ENCODE data around the gene SDCBP2.

The SDCBP2 gene

GRCh38 chr20:1280195-1281102 lies 48.5 kb downstream of the SDCBP2 start:
- FAIRE-seq (no peak), DNase-seq (ENCODE audit: insufficient read length, low spot score) (no peak)
- no peak for TF ChIP-seq POLR2A (IDR thresholded peaks at IDR 0.05; ENCODE audit: low read depth, low read length)

DNA sequence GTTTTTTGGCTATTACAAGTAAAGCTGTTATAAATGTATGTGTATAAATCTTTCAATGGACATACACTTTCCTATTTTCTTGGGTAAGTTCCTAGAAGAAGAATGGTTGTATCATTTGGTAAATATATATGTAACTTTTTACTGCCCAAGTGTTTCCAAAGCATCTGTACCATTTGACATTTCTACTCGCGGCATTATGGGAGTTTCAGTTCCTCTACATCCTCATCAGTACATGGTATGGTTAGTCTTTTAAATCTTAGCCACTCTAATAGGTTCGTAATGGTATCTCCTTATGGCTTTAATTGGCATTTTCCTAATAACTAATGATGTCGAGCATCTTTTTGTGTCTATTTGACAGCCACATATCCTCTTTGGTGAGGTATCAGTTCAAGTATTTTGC lies 49.9 kb downstream of the SDCBP2 start:
- TF ChIP-seq POLR2A (IDR thresholded peaks at IDR 0.05; ENCODE audit: low read depth, low read length): no peak
- no peak for DNase-seq (ENCODE audit: insufficient read length, low spot score)
- FAIRE-seq: no peak

GRCh38 chr20:1277529-1278322 lies 51.2 kb downstream of the SDCBP2 start:
- TF ChIP-seq POLR2A (IDR thresholded peaks at IDR 0.05; ENCODE audit: low read depth, low read length): no peak
- DNase-seq (ENCODE audit: insufficient read length, low spot score) (no peak), FAIRE-seq (no peak)

- TF ChIP-seq POLR2A (IDR thresholded peaks at IDR 0.05; ENCODE audit: low read depth, low read length): no peak
- no peak for DNase-seq (ENCODE audit: insufficient read length, low spot score)
- FAIRE-seq: no peak
These were observed 53.0 kb downstream of the SDCBP2 start for GRCh38 chr20:1275919-1276318.

DNA sequence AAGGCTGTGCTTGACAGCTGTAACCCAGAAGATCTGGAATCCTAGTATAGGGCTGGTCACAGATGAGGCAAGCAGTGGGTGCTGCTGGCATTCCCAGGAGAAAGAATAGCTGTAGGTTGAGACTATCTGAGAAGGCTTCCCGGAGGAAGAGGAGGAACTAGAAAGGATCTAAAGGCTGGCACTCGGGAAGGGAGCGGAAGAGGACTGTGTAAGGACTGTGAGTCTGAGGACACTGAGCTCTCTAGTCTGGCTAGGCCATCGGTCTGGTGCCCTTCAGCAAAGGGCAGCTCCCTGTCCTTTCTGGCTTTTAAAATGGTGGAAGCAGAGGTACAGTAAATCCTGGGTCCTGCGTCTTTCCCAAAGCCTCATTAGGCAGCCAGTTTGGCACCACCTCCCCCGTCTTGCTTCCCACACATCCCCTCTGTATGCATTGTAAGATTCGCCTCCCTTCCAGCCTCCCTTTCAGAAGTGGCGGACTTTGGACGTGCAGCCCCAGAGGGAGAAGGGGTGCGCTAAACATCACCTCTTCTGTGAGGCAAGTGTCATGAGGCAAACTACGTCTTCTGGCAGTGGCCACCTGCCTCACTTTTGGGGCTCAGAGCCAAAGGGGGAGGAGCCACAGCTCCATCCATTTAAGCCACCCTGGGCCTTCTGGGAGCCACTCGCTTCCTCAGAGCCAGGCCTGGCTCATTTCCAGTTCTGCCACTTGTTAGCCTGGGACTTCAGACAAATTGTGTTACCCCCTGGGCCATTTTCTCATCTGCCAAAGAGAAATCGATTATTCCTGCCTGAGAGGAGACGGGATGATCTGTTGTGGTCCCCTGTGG lies 54.2 kb downstream of the SDCBP2 start:
- FAIRE-seq (no peak), DNase-seq (ENCODE audit: insufficient read length, low spot score) (no peak)
- no peak for TF ChIP-seq POLR2A (IDR thresholded peaks at IDR 0.05; ENCODE audit: low read depth, low read length)

GRCh38 chr20:1273366-1273765 lies 55.6 kb downstream of the SDCBP2 start:
- no peak for FAIRE-seq
- no peak for DNase-seq (ENCODE audit: insufficient read length, low spot score)
- TF ChIP-seq POLR2A (IDR thresholded peaks at IDR 0.05; ENCODE audit: low read depth, low read length): no peak

GRCh38 chr20:1272368-1273100 lies 56.4 kb downstream of the SDCBP2 start:
- FAIRE-seq (no peak), DNase-seq (ENCODE audit: insufficient read length, low spot score) (no peak)
- TF ChIP-seq POLR2A (IDR thresholded peaks at IDR 0.05; ENCODE audit: low read depth, low read length): no peak

GRCh38 chr20:1269850-1270249 lies 59.1 kb downstream of the SDCBP2 start:
- FAIRE-seq: no peak
- no peak for TF ChIP-seq POLR2A (IDR thresholded peaks at IDR 0.05; ENCODE audit: low read depth, low read length)
- no peak for DNase-seq (ENCODE audit: insufficient read length, low spot score)

DNA sequence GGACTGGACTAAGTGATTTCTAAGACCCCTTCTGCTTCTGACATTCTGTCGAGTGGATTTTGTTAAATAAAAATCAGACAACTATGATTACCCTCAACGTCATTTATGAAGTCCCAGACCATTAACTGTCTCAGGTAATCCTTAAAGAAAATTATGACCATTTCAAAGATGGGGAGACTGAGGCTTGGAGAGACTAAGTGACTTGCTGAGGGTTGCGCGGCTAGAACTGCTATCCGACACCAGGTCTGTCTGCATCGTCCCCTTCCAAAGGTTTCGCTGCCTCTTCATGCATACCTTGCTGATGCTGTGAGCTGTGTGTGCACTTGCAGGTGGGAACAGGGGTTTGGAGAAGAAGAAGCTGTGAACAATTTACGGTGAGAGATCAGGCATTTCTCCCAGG lies 59.7 kb downstream of the SDCBP2 start:
- FAIRE-seq (no peak), DNase-seq (ENCODE audit: insufficient read length, low spot score) (no peak)
- TF ChIP-seq POLR2A (IDR thresholded peaks at IDR 0.05; ENCODE audit: low read depth, low read length): no peak

GRCh38 chr20:1267809-1268374 lies 61.0 kb downstream of the SDCBP2 start:
- FAIRE-seq: no peak
- DNase-seq (ENCODE audit: insufficient read length, low spot score): no peak
- TF ChIP-seq POLR2A (IDR thresholded peaks at IDR 0.05; ENCODE audit: low read depth, low read length): no peak

DNA sequence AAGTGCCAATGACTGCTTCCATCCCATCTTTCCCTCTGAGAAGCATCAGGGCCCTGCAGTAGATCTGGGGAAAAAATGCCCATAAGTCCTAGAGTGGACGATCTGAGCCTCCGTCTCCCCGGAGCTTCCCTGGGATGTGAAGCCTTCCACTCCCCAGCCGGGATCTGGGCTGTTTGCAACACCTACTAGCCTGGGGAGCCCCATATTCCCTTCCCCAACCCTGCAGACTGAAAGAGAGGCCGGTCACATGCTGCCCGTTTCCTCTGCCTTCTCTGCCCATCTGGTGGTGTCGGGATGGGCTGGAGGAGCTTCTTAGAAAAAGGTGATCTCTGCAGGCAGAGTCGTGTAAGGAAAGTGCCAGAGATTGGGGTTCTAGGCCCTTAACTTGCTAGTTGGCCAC lies 61.8 kb downstream of the SDCBP2 start:
- FAIRE-seq: no peak
- DNase-seq (ENCODE audit: insufficient read length, low spot score): no peak
- no peak for TF ChIP-seq POLR2A (IDR thresholded peaks at IDR 0.05; ENCODE audit: low read depth, low read length)

DNA sequence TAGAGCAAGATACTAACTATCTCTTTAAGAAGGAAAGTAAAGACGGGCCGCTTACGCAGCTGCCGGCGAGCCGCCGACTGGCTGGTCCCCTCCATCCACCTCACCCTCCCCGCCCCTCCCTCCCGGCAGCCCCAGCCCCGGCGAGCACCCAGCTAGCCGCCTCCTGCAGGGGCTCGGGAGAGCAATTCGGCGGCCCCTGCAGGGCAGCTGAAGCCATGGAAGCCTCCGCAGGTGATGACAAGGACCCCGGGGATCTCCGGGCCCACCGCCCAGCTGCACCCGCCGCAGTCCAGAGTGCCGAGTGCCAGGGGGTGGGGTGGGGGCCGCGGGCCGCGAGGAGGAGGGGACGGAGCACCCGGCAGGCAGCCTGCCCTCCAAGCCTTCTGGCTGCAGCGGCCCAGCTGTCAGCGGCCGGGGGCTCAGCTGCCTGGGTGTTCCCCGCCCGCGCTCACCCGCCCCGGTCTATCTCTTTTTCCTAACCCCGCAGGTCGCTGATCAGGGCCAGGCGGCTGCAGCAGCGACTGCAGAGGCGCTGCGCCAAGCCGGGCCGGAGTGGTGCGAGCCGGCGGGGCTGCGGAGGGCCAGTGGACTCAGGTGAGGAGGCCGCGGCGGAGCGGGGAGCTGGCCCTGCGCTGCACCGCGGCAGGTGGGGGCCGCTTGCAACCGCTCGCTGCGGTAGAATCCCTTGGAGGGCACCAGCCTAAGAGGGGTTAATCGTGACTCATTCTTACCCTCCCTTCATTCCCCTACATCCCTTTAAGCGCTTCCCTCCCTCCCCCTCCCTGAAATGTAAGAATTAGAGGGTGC lies 62.6 kb downstream of the SDCBP2 start, which contains the start of gene SNPH:
SNPH (plus strand) TSS at position 128 of the 807 bp plus-strand sequence. CDS start 29,946 bp downstream, outside the sequence.
- TF ChIP-seq POLR2A (IDR thresholded peaks at IDR 0.05; ENCODE audit: low read depth, low read length): no peak
- DNase-seq (ENCODE audit: insufficient read length, low spot score) (peak; percentile 72), FAIRE-seq (no peak)
